Endothelial cell of umbilical vein (primary cell): ENCODE measurements around the gene FOS. TPM values are rescaled to one million over a fixed set of nuclear protein-coding genes. Genes with fewer than 3 reads are reported as not detected.

Experiments
- BruUV-seq: library from RNA; stranded (reverse); fragments of 400-500 nt; replicated peaks from 2 replicates; lab custom pipeline; 2021; lab: Mats Ljungman, UMichigan
- CTCF ChIA-PET: fragments of 300-600, 350-600 bp; sonication (Branson Sonifier 250); formaldehyde crosslinking; loops from one replicate; lab custom pipeline; 2021; ENCODE audit warnings: antibody characterized with exemption, inconsistent platforms; lab: Charles Lee
- POLR2A ChIA-PET: fragments of 300-600, 350-600 bp; sonication (Branson Sonifier 250); formaldehyde crosslinking; loops from one replicate; lab custom pipeline; 2021; ENCODE audit warnings: antibody characterized with exemption, inconsistent platforms; lab: Charles Lee
- DNase-seq: peaks from one replicate; pipeline ENCODE4 v3.0.0-alpha.2; 2011; ENCODE audit warnings: low read depth, low spot score
- FAIRE-seq: peaks from 2 replicates; lab custom pipeline; 2011; peaks lifted over from hg19 to GRCh38; lab: Jason Lieb, UNC
- H2AFZ ChIP-seq: 2 replicates; pipeline ENCODE4 v1.6.0; 2012; ENCODE audit warnings: low read depth, low read length, control low read depth, inconsistent platforms
- H3K27ac ChIP-seq: 2 replicates; pipeline ENCODE4 v1.5.1; 2011; ENCODE audit warnings: low read depth, mild to moderate bottlenecking, control low read depth, low read length, moderate library complexity; ENCODE audit not compliant: insufficient read depth
- H3K27me3 ChIP-seq, 2 experiments: 2 replicates each; pipeline versions ENCODE4 v1.6.0 to v1.6.1; 2011; ENCODE audit warnings: low read length in 2 of 2, mixed read lengths in 1 of 2; ENCODE audit not compliant: control insufficient read depth in 2 of 2, insufficient read depth in 2 of 2
- H3K36me3 ChIP-seq, 2 experiments: 2 replicates in 1 of 2; 3 replicates in 1 of 2; pipeline ENCODE4 v1.5.1; 2011; ENCODE audit warnings: low read length in 2 of 2, mild to moderate bottlenecking in 1 of 2, moderate library complexity in 1 of 2; ENCODE audit not compliant: control insufficient read depth in 2 of 2, insufficient read depth in 2 of 2; ENCODE audit errors: extremely low read depth in 1 of 2
- H3K4me1 ChIP-seq: 3 replicates; pipeline ENCODE4 v1.5.1; 2011; ENCODE audit warnings: mild to moderate bottlenecking, low read length; ENCODE audit not compliant: control insufficient read depth, insufficient read depth; ENCODE audit errors: extremely low read depth
- H3K4me2 ChIP-seq: 2 replicates; pipeline ENCODE4 v1.6.1; 2011; ENCODE audit warnings: low read length, control low read depth, mixed read lengths; ENCODE audit not compliant: insufficient read depth
- H3K4me3 ChIP-seq, 3 experiments: fragments of 200-600 bp in 1 of 3; sonication (generic), shearing (Covaris generic) in 1 of 3; replicated peaks in 1 of 3; 2 replicates each; pipeline ENCODE4 v1.5.1; 2011 to 2016; ENCODE audit warnings: control low read depth in 3 of 3, low read length in 3 of 3, mild to moderate bottlenecking in 2 of 3, inconsistent platforms in 1 of 3, low read depth in 1 of 3, moderate library complexity in 1 of 3; ENCODE audit not compliant: insufficient read depth in 1 of 3
- H3K79me2 ChIP-seq: 2 replicates; pipeline ENCODE4 v1.6.0; 2012; ENCODE audit warnings: low read length, inconsistent platforms; ENCODE audit not compliant: control insufficient read depth, insufficient read depth
- H3K9ac ChIP-seq: replicated peaks from 2 replicates; pipeline ENCODE3; 2011; ENCODE audit warnings: low read length, control low read depth; ENCODE audit not compliant: insufficient read depth; ENCODE audit errors: extremely low read depth
- H3K9me1 ChIP-seq: replicated peaks from 3 replicates; pipeline ENCODE4 v1.6.0; 2011; ENCODE audit warnings: mild to moderate bottlenecking, low read length; ENCODE audit not compliant: control insufficient read depth, insufficient read depth; ENCODE audit errors: extremely low read depth
- H3K9me3 ChIP-seq: replicated peaks from 2 replicates; pipeline ENCODE4 v1.5.1; 2012; ENCODE audit warnings: low read length, inconsistent platforms; ENCODE audit not compliant: control insufficient read depth, insufficient read depth
- H4K20me1 ChIP-seq: replicated peaks from 2 replicates; pipeline ENCODE3; 2011; ENCODE audit warnings: mild to moderate bottlenecking, low read length; ENCODE audit not compliant: control insufficient read depth, insufficient read depth; ENCODE audit errors: extremely low read depth
- CTCF ChIP-seq, 2 donors: IDR thresholded peaks; 1 replicate in 1 of 2; 2 replicates in 1 of 2; pipeline ENCODE4 v1.5.1; 2011; ENCODE audit warnings: low read length in 2 of 2, mild to moderate bottlenecking in 2 of 2, moderate library complexity in 2 of 2, control low read depth in 1 of 2, inconsistent platforms in 1 of 2, low read depth in 1 of 2; ENCODE audit not compliant: insufficient read depth in 1 of 2; ENCODE audit errors: extremely low read depth in 1 of 2
- EZH2 ChIP-seq: IDR thresholded peaks from 2 replicates; pipeline ENCODE4 v1.6.1; 2012; ENCODE audit warnings: borderline replicate concordance, low read depth, mild to moderate bottlenecking, moderate library complexity, low read length, inconsistent platforms; ENCODE audit not compliant: severe bottlenecking
- FOS ChIP-seq: IDR thresholded peaks from 2 replicates; pipeline ENCODE4 v1.6.1; 2011; ENCODE audit warnings: mild to moderate bottlenecking, low read length, moderate library complexity, borderline replicate concordance; ENCODE audit not compliant: insufficient read depth
- GATA2 ChIP-seq: IDR thresholded peaks from 2 replicates; pipeline ENCODE4 v1.7.0; 2011; ENCODE audit warnings: low read depth, mild to moderate bottlenecking, moderate library complexity, mixed read lengths, low read length; ENCODE audit not compliant: insufficient read length, insufficient read depth
- JUN ChIP-seq: IDR thresholded peaks from 2 replicates; pipeline ENCODE4 v1.6.1; 2011; ENCODE audit warnings: borderline replicate concordance, low read depth; ENCODE audit not compliant: insufficient read length, insufficient read depth
- MAX ChIP-seq: IDR thresholded peaks from 2 replicates; pipeline ENCODE4 v1.6.1; 2011; ENCODE audit not compliant: insufficient read depth, insufficient read length
- MYC ChIP-seq: IDR thresholded peaks from one replicate; pipeline ENCODE4 v1.6.1; 2011; ENCODE audit warnings: mild to moderate bottlenecking, low read depth, low read length
- POLR2A ChIP-seq: IDR thresholded peaks from 2 replicates; pipeline ENCODE4 v1.6.1; 2012; ENCODE audit warnings: low read depth, mild to moderate bottlenecking, control low read depth, low read length
- POLR2AphosphoS5 ChIP-seq: IDR thresholded peaks from 2 replicates; pipeline ENCODE4 v1.6.1; 2012; ENCODE audit warnings: low read depth, mild to moderate bottlenecking, control low read depth, low read length, moderate library complexity; ENCODE audit not compliant: insufficient read depth
- dilution Hi-C: fragments of 300-500 bp; cut with MboI; formaldehyde crosslinking; loops from one replicate; pipeline ENCODE4 v1.15.0; 2019; ENCODE audit warnings: low sequenced_read_pairs; ENCODE audit not compliant: extremely low pct_ligation_motif_present
- intact Hi-C: fragments of 100-400 bp; cut with micrococcal nuclease; formaldehyde crosslinking; loops from one replicate; pipeline ENCODE4 v1.10.0; 2022
- polyA plus RNA-seq, 4 experiments: library from polyadenylated mRNA; depleted of rRNA in 3 of 4; stranded (reverse) in 3 of 4; unstranded in 1 of 4; fragments of >200 nt; gene quantifications; 2 replicates each; pipeline versions ENCODE4 v1.2.1 to v1.2.3, GENCODE V29; 2011 to 2012; ENCODE audit warnings: missing spikeins in 1 of 4
- total RNA-seq: library from RNA; stranded (reverse); gene quantifications from 2 replicates; pipeline ENCODE4 v1.2.3, GENCODE V29; 2021

Gene FOS
- total and polyA plus RNA-seq, 2 donors (not counting 3 experiments of a cell fraction or from before 2014, with no cell fraction given): 9.2 to 41.6 TPM

- DNase-seq: no peak
- intact Hi-C loops (no loop called here), dilution Hi-C loops (loop anchor here (25.0 kb wide), 1 partner anchor 144 kb away; the partner anchor contains the start of gene NEK9)
- Histone ChIP-seq H4K20me1 (no peaks in the 10 kb centered on the region), H3K9me3 (no peaks in the 10 kb centered on the region), H3K27me3 (peaks cover 0 to 4% of the 10 kb centered on the region in 2 experiments), H3K79me2 (no peaks in the 10 kb centered on the region), H3K4me3 (no peak overlapping the region), H3K36me3 (peaks cover 0 to 9% of the 10 kb centered on the region in 2 experiments), H3K9me1 (no peaks in the 10 kb centered on the region), H3K9ac (no peak overlapping the region), H3K27ac (no peak overlapping the region), H2AFZ (no peak overlapping the region), H3K4me2 (no peak overlapping the region), H3K4me1 (peaks cover 11% of the 10 kb centered on the region)
- BruUV-seq: no TSS peak
- POLR2A ChIA-PET: interaction anchor here (0.6 kb wide), 1 partner anchor 12 kb away, joined by 10 read pairs; no protein-coding TSS in a partner anchor
- no peak for FAIRE-seq
- CTCF ChIA-PET: interaction anchor here (1.2 to 5.0 kb wide), 4 partner anchors 10 to 120 kb away, joined by 3 to 24 read pairs (median 3); no protein-coding TSS in a partner anchor
- TF ChIP-seq MYC: no peak
Measured at GRCh38 chr14:75280831-75281653, 2.4 kb downstream of the FOS start.

- peaks cover 3 to 4% of the 10 kb centered on the region in 2 experiments for H3K27me3 ChIP-seq
- intact Hi-C loops: no loop called here
- H3K9ac ChIP-seq: no peak overlapping the region
- no peaks in the 10 kb centered on the region for H3K79me2 ChIP-seq
- ChIA-PET CTCF (interaction anchor here (1.3 to 5.0 kb wide), 2 partner anchors 11 to 14 kb away, joined by 3 to 24 read pairs; no protein-coding TSS in a partner anchor), POLR2A (interaction anchor here (0.5 to 0.6 kb wide), 2 partner anchors 12 to 23 kb away, joined by 3 to 10 read pairs; no protein-coding TSS in a partner anchor)
- no peaks in the 10 kb centered on the region for H3K9me3 ChIP-seq
- H3K4me1 ChIP-seq: peaks cover 6% of the 10 kb centered on the region
- H3K9me1 ChIP-seq: no peaks in the 10 kb centered on the region
- no peak overlapping the region for H3K27ac ChIP-seq
- peaks cover 0 to 9% of the 10 kb centered on the region in 2 experiments for H3K36me3 ChIP-seq
- DNase-seq (no peak), FAIRE-seq (no peak)
- H2AFZ ChIP-seq: no peak overlapping the region
- no peak overlapping the region for H3K4me2 ChIP-seq
- dilution Hi-C loops: loop anchor here (25.0 kb wide), 1 partner anchor 144 kb away; the partner anchor contains the start of gene NEK9
- no TSS peak for BruUV-seq
- H3K4me3 ChIP-seq: no peak overlapping the region
- TF ChIP-seq MAX (no peak), JUN (no peak), CTCF (IDR thresholded peaks at IDR 0.05; ENCODE audit: extremely low read depth in 1 of 2, insufficient read depth in 1 of 2, low read depth in 1 of 2, low read length in 2 of 2) (no peak), POLR2AphosphoS5 (no peak), GATA2 (no peak), EZH2 (no peak), POLR2A (no peak), MYC (no peak), FOS (no peak)
- no peaks in the 10 kb centered on the region for H4K20me1 ChIP-seq
Measured at GRCh38 chr14:75281654-75282019, 3.0 kb downstream of the FOS start.
